ENCODE data around the gene CSNK2A2.

The CSNK2A2 gene

GRCh38 chr16:58109330-58109729, 88.6 kb downstream of the CSNK2A2 start:
- DNase-seq, result no peak

Measured in CD4-positive, alpha-beta T cell treated with Interleukin-15 for 1 hour (primary cell).